HG03521 (cell line): ENCODE data around the gene SLC38A1.
A peak's percentile ranks its signal among the peaks of the same experiment; 100 is the strongest.
"Not testable (repeated sequence)": the region's sequence is repeated elsewhere in the genome, so short reads cannot be mapped to it uniquely, and the experiment has no call there.

ENCODE experiments used
- ATAC-seq: cut with Tn5 transposase; IDR thresholded peaks from one replicate; pipeline ENCODE4 v1.9.1; 2021; ENCODE audit warnings: mild to moderate bottlenecking, moderate library complexity; ENCODE audit not compliant: unreplicated experiment

Gene SLC38A1

DNA sequence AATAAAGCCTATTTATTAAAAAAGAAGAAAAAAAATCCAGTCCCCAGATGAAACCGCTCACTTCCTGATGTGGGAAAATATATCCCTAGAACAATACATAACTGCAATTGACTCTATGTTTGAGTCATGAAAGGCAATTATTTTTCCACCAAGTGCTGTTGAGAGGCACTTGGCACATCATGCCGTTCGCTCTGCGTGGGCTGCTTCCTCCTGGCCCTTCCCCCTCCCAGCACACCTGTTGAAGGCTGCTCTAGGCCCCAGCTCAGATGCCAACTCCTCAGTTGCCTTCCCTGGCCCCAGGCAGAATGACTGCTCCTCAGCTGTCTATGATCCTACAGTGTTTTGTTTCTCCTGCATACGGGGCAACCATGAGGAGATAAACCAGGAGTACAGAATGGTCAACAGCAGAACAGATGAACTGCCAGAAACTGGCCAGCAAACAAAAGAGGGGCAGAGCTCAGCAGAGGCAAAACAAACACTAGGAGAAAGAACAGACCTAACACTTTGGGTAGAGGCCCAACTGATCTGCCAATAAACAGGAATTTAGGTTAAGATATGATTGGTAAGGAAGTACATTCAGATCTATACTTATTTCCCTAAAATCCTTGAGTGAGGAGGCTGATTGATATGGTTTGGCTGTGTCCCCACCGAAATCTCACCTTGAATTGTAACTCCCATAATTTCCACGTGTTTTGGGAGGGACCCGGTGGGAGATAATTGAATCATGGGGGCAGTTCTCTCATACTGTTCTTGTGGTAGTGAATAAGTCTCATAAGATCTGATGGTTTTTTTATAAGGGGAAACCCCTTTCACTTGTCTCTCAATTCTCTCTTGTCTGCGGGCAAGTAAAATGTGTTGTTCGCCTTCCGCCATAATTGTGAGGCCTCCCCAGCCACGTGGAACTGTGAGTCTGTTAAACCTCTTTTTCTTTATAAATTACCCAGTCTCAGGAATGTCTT lies 58.6 kb downstream of the SLC38A1 start:
- peak; percentile 51 for ATAC-seq

DNA sequence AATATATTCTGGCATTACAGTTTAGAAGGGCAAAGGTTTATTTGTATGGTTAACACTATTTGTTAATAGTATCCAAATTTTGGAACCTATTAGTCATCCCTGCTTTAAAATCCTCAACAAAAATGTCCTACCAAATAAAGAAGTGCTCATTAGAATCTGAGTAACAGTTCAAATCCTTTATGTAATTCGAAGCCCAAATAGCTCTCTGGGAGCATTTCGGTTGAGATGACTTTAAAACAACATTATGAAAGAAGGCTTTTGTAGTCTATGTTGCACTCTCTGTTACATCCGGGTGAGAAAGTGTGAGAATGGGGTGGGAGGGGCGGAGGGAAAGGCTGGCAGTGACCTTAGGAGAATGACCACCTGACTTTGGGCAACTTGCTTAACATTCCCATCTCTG lies 59.7 kb downstream of the SLC38A1 start:
- no peak for ATAC-seq

DNA sequence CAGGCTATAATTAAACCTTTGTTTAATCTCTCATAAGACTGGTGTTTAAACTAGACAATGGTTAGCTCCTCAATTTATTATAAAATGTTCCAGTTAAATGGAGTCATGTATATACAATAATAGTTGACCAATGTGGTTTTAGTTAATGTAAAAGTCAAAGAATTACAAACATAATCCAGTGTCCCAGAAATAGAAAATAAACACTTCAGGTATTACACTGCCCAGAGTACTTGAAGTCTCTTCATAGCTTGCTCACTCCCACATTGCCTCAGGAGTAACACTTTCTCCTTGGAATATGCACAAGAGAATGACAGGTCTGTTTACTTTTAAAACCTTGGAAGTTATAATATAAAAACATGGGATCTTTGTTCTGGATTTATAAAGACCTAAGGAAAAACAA lies 60.5 kb downstream of the SLC38A1 start:
- ATAC-seq: no peak

DNA sequence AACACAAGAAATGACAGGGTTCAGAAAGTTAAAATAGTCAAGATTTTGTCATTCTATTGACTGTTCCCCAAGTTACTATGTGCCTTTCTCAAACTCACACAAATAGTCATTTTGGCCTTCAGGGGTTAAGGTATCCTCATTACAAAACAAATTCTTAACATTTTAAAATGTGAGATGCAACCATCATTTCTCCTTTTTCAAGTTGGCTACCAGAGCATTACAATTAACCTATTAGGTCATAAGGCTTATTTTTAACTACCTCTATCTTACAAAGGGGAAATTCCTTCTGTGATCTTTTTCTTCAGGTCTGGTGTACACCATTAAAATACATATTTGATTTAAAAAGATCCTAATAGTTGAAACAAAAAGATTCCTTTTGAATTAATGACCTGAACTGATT lies 61.2 kb downstream of the SLC38A1 start:
- no peak for ATAC-seq

DNA sequence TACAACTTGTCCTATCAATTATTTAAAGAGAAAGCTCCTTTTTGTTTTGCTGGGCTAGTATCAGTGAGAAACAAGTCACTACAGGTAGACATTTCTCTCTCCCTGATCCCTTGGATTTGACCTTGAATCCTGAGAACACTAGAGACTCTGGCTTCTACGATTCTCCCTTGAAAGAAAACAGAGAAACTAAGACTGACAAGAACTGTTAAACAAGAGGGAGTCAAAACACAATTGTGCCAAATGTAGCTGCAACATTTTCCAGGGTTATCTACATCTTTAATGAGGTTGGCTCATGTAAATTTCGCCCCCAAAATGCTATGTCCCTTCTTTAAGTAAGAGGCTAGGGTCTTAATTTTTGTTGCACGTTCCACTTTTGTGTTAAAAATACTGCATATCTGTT lies 62.4 kb downstream of the SLC38A1 start:
- ATAC-seq: no peak

DNA sequence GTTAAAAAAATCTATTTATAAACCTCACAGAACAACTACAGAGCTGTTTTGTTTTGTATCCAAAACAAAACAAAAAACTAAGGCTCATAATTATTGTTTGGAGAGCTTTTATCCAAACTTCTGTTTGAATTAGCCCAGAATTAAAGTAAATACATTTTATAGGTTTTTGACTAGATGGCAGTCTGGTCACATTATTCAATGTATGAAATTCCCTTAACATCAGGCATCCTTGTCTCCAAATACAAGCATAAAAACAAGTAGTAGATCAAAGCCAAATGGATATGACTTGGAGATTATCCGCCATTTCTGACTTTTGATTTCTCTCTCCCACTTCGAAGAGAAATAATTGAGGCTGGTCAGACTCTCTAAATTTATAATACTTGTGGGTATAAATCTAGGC lies 63.5 kb downstream of the SLC38A1 start:
- no peak for ATAC-seq

DNA sequence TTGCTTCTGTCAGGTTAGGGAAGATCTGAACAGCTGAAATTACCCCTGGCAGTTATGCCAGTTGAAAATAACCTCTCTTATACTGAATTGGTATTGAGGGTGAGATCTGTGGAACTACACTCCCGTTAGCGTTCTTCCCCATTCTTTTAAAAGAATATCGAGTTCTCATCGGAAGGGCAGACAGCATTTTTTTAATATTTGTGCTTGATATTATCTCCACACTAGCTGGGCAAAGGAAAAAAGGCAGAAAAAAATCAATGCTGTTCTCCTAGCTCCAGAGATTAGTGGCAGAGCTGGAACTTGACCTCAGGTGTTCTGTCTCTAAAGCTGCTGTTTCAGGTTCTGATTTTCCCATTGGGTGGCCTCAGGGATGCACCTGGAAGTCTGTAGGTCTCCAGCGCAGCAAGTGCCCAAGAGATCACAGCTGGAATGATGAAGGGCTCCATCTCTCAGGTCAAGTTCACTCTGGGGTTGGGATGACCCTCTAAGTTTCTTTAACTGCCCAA lies 67.5 kb downstream of the SLC38A1 start:
- no peak for ATAC-seq

DNA sequence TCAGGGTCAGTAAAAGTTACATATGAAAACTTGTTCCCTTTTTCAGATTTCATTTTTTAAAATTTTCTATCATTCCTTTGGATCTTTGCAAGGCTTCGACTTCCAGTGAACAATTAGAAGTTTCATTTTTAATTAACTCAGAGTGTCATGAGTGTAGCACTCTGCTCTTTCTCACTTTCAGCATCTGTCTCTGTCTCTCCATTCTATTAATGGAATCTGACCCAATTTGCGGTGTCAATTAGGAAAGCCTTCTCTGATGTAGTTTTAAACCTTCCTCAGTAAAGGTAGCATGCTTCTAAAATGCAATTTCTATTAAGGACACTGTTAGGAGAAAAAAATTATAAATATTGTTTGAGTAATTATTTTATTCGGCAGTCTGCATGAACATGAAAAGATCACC lies 68.3 kb downstream of the SLC38A1 start:
- no peak for ATAC-seq

DNA sequence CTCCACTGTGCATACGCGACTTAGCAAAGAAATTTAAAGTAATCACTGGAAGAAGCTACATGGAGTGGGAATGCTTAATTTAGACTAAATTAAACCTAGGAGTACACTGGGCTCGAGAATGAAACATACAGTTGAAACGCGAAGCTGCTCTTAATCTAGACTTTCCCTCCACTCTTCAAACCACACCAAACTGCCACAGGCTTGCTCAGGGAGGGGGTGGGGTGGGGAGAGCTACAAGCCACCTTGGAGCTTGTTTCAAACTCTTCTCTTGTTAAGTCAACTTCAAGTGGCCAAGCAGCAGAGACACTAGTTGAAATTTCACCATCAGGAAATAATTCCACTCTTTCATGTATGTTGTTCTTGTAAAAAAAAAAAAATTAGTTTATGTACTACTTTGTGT lies 69.9 kb downstream of the SLC38A1 start:
- no peak for ATAC-seq

DNA sequence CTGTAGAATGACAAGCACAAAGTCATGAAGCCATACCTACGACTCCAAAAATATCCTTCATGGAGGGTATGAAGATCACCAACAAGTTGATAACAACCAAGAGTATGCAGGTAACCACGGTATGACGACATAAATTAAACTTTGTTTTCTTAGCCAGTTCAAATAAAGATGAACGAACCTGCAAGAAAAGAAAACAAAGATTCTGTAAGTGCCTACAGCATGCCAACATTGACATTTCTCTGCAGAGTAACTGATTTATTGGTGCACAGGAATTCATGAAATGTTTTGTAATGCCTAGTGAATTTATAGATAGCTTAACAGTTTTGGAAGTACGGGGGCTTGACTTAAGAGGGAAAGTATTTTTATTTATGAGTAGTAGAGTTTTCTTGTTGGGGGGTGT lies 71.0 kb downstream of the SLC38A1 start:
- no peak for ATAC-seq

DNA sequence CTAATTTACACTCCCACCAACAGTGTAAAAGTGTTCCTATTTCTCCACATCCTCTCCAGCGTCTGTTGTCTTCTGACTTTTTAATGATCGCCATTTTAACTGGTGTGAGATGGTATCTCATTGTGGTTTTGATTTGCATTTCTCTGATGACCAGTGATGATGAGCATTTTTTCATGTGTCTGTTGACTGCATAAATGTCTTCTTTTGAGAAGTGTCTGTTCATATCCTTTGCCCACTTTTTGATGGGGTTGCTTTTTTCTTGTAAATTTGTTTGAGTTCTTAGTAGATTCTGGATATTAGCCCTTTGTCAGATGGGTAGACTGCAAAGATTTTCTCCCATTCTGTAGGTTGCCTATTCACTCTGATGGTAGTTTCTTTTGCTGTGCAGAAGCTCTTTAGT lies 78.3 kb downstream of the SLC38A1 start:
- ATAC-seq: not testable (repeated sequence)

DNA sequence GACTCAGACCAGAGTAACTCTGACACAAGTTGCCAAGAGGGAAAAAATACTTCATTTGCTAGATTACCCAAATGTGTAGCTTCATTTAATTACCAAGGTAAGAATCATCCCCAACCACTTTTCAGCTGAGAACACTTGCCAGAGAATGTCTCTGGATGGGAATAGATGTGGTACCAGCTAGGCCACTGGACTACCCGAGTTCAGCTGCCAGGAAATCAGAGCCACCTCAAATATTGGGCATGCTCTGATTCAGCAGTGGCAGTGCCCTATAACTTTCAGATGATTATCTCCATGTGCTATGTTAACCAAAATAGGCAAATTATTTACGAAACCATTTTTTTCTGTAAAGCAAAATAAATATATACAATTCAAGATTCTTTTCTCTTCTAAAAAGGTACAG lies 80.7 kb downstream of the SLC38A1 start:
- ATAC-seq: no peak

DNA sequence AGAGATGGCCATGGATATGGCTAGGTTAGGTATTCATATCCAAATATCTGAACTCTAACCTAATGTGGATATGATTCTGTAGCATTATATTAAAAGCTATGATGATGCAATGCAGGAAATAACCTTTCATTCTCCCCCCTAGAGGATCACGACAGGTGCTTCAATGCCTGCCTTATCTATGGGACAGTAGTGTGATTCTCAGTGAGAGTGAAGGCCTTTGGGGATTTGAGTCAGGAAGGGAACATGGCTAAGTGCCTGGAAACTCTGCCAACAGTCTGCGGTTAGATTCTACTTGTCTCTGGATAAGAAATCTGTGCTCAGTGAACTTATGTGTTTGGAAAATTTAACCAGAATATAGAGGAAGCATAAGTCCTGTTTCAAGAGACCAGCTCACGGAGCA lies 81.8 kb downstream of the SLC38A1 start:
- ATAC-seq: no peak

DNA sequence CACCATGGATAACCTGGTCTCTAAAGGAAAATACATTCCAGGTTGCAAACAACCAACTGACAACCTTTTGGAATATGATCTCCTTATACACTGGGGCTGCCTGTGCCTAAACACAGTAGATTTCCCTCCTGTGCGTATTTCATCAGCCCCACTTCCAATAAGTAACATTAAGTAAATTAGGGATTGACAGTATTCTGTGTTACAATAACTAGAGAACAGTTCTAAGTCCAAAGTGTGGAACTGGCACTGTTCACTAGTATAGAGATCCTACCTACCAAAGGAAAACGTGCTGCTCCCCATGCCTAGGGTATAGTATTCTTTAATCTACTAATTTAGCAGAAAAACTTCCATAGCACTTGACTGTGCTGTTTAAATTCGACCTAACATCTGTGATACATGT lies 82.8 kb downstream of the SLC38A1 start:
- no peak for ATAC-seq

DNA sequence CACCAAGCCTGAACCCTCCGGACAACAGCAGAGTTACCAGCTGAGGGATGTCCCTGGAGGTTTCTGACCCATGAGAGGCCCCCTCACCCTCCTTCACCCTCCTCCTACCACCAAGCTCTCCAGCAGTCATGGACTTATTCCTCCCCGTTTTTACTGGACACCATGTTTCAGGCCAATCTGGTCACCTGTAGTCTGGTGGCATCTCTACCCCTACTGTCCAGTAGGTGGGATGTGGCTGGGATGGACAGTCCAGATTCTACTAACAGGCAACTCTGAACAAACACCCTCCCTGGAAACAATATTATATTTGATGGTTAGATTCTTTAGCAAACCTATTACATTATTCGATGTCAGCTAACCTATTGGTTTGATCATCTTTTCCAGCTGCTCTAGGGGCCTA lies 83.2 kb downstream of the SLC38A1 start:
- ATAC-seq: no peak

DNA sequence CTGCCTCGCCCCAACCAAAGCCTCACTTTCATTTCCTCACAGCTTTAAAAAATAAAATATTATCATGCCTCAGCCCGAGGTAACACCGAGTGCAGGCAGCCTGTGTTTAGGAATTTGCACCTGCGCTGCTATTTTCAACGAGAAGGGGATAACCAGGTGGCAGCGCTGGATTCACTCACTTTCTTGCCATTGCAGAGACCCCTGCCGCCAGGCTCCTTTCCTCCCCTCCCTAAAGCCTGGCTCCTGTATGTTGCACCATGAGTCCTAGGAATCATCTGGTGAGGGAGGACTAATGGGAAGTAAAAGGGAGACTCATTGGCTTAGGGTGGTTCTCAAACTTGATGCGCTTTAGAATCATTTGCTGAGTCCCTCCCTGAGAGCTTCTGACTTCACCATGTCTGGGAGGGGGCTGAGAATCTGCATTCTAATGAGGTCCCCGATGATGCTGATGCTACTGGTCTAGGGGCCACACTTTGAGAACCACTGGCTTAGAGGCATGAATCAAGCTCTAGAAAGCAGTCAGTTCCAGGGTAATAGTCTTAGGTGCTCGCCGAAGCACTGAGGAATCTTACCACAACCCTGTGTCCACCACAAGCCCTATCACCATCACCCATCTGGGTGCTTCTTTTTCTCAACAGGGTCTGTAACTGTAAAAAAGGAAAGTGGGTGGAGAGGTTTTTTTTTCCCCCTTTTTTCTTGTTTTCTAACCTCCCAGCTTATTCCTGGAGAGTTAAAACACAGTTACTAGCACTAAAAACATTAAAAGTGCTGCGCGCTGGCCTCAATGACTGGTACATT lies 83.8 kb downstream of the SLC38A1 start:
- no peak for ATAC-seq

DNA sequence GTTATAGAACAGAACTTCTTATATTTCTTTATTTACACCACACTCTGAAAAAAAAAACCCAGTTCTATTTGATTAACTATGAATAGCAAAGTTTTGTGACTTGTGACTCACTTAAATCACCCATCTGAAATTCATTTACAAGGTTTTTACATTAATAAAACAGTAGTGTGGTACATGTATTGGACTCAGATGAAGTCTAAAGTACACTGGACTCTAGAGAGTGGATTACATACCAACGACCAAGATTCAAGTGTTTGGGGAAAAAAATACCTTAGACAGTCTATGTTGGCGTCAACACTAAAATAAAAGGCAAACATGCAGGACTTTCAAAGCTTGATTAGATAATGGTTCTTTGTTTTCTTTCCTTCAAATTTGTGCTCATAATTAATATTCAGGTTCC lies 85.7 kb downstream of the SLC38A1 start:
- no peak for ATAC-seq

DNA sequence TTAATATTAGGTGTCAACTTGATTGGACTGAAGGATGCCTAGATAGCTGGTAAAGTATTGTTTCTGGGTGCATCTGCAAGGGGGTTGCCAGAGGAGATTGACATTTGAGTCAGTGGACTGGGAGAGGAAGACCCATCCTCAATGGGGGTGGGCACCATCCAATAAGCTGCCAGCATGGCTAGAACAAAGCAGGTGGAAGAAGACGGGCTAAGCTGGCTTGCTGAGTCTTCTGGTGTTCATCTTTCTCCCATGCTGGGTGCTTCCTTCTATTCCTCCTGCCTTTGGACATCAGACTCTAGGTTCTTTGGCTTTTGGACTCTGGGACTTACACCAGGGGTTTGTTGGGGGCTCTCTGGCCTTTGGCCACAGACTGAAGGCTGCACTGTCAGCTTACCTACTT lies 87.4 kb downstream of the SLC38A1 start:
- no peak for ATAC-seq

DNA sequence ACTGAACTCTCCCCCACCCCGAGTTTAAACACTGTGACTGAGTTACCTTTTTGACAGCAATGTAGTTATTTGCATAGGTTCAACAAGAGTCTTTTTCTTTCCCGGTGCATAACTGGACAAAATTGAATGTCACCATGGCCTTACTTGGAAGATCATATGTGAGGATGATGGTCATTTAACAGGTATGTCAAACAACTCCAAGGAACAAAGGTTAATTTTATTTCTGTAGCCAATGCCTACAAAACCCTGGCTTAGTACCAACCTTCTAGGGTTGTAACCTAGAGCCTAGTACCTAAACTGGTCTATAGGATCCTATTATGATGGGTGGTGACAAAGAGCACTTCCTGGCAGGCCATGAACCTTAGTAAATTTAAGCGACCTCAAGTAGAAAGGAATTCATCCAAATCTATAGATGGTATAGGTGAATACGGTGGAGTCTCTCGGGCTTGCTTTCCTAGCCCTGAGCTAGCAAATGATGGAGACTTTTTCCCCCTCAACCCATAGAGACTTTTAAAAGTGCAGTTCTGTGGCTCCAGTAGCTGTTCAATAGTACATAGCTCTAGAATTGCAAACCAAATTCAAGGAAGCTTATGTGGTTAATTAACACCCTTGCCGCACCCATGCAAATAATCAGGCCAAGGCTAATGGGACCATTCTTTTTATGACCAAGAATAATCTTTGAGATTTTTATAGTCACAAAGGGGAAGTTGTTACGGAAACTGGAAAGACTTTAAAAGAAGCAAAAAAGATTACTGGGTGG lies 89.0 kb downstream of the SLC38A1 start:
- ATAC-seq: no peak

DNA sequence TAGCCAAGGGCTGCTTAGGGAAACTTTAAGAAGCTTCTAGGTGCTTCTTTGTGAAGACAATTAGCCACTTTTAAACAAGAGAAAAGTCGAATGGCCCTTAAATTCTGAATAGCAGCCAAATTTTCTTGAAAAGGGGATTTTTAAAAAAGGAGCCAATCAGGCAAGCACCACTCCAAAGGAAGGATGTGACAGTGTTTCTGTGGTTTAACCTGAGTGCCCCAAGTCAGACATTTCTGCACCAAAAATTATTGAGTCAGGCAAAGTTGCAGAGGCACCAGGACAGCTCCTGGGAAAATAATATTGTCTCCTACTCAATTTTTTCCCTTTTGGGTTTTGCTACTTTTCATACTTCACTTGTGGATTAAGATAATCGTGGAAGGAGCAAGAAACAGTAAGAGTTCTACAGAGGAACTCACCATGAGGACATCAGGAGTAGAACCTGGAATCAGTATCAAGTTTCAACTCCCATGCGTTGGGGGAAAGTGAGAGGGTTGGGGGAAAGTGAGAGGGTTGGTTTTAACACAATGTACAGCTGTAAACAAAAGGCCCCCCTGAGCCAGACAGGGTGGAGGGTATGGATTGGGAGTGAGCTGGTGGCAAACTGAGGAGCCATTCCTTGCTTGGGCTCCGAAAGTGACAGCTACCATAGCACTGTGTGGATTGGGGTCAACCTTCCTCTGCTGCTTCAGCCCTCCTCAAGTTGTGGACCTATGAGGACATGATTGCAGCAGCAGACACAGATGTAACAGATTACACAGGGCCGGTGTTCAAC lies 90.8 kb downstream of the SLC38A1 start:
- ATAC-seq: no peak
